HepG2 (cell line): ENCODE results near the gene MFSD2B. TPM values are rescaled to one million over a fixed set of nuclear protein-coding genes. Genes with fewer than 3 reads are reported as not detected.

Experiments
- BCL6 ChIP-seq: IDR thresholded peaks from 2 replicates; pipeline ENCODE4 v1.6.1; 2016; ENCODE audit warnings: missing genetic modification reagents, missing compliant biosample characterization
- BRCA1 ChIP-seq: sonication (generic); formaldehyde crosslinking; IDR thresholded peaks from 2 replicates; pipeline ENCODE4 v1.4.0; 2020; ENCODE audit warnings: missing genetic modification reagents
- EHMT2 ChIP-seq: fragments of 200-600 bp; sonication (generic); IDR thresholded peaks from 2 replicates; pipeline ENCODE4 v1.7.0; 2017; ENCODE audit warnings: antibody characterized with exemption, low read depth, low read length, borderline replicate concordance
- EP300 ChIP-seq, 3 experiments: sonication (generic) in 1 of 3; formaldehyde crosslinking in 1 of 3; IDR thresholded peaks; 2 replicates each; pipeline versions ENCODE4 v1.5.1 to v1.6.1; 2011 to 2020; ENCODE audit warnings: low read depth in 2 of 3, low read length in 2 of 3, borderline replicate concordance in 1 of 3, improper control_type of control experiment in 1 of 3, mild to moderate bottlenecking in 1 of 3, missing genetic modification reagents in 1 of 3, moderate library complexity in 1 of 3
- FLYWCH1 ChIP-seq: sonication (generic); formaldehyde crosslinking; IDR thresholded peaks from 2 replicates; pipeline ENCODE4 v1.8.1; 2023; ENCODE audit warnings: mild to moderate bottlenecking, missing genetic modification reagents
- MLLT10 ChIP-seq: sonication (generic); formaldehyde crosslinking; IDR thresholded peaks from 2 replicates; pipeline ENCODE4 v1.4.0; 2020; ENCODE audit warnings: missing genetic modification reagents
- SALL1 ChIP-seq: sonication (generic); formaldehyde crosslinking; IDR thresholded peaks from 2 replicates; pipeline ENCODE4 v1.8.0; 2022; ENCODE audit warnings: mild to moderate bottlenecking, missing genetic modification reagents
- SALL2 ChIP-seq: sonication (generic); formaldehyde crosslinking; IDR thresholded peaks from 2 replicates; pipeline ENCODE4 v1.8.1; 2023; ENCODE audit warnings: mild to moderate bottlenecking, missing genetic modification reagents, inconsistent platforms
- ZBTB7B ChIP-seq: sonication (generic); formaldehyde crosslinking; IDR thresholded peaks from 2 replicates; pipeline ENCODE4 v1.4.0; 2020; ENCODE audit warnings: missing genetic modification reagents
- ZMYM2 ChIP-seq: sonication (generic); formaldehyde crosslinking; IDR thresholded peaks from 2 replicates; pipeline ENCODE4 v1.8.0; 2022; ENCODE audit warnings: mild to moderate bottlenecking, missing genetic modification reagents
- ZNF367 ChIP-seq: sonication (generic); formaldehyde crosslinking; IDR thresholded peaks from 2 replicates; pipeline ENCODE4 v1.4.0; 2020; ENCODE audit warnings: missing genetic modification reagents, borderline replicate concordance
- ZNF547 ChIP-seq: sonication (generic); formaldehyde crosslinking; IDR thresholded peaks from 2 replicates; pipeline ENCODE4 v1.5.1; 2020; ENCODE audit warnings: mild to moderate bottlenecking, missing genetic modification reagents
- ZNF589 ChIP-seq: sonication (generic); formaldehyde crosslinking; conservative IDR thresholded peaks from 2 replicates; pipeline ENCODE4 v1.8.0; 2022; ENCODE audit warnings: mild to moderate bottlenecking, moderate library complexity, missing genetic modification reagents
- polyA plus RNA-seq, 8 experiments: library from polyadenylated mRNA; depleted of rRNA in 3 of 8; stranded (reverse) in 7 of 8; unstranded in 1 of 8; fragments of >200 nt; fragmentation: Illumina TruSeq in 4 of 8; extraction: Trizol in 4 of 8; gene quantifications; 2 replicates each; pipeline versions ENCODE4 v1.2.1 to v1.2.3, GENCODE V29; 2011 to 2016; ENCODE audit warnings: low read depth in 4 of 8, missing spikeins in 1 of 8, mixed read lengths in 1 of 8; ENCODE audit not compliant: insufficient read depth in 1 of 8
- total RNA-seq, 5 experiments: library from RNA; depleted of rRNA; stranded (reverse); fragments of >200 nt; fragmentation: Illumina TruSeq; extraction: Trizol; gene quantifications; 2 replicates each; pipeline ENCODE4 v1.2.3, GENCODE V29; 2016; ENCODE audit warnings: low read depth in 1 of 5
- TF ChIP-seq, protein P1 (sequence below): sonication (generic); formaldehyde crosslinking; IDR thresholded peaks from 2 replicates; pipeline ENCODE4 v1.5.0; 2020; ENCODE audit warnings: mild to moderate bottlenecking, missing genetic modification reagents, moderate library complexity
- TF ChIP-seq, protein P2 (sequence below): sonication (generic); formaldehyde crosslinking; IDR thresholded peaks from 2 replicates; pipeline ENCODE4 v1.5.0; 2020; ENCODE audit warnings: mild to moderate bottlenecking, missing genetic modification reagents
- TF ChIP-seq, protein P3 (sequence below), 2 experiments: sonication (generic) in 1 of 2; formaldehyde crosslinking in 1 of 2; IDR thresholded peaks; 2 replicates each; pipeline versions ENCODE4 v1.4.0 to v1.6.1; 2018 to 2020; ENCODE audit warnings: missing genetic modification reagents in 2 of 2, borderline replicate concordance in 1 of 2, low read depth in 1 of 2, mild to moderate bottlenecking in 1 of 2, missing biosample characterization in 1 of 2
- TF ChIP-seq, protein P4 (sequence below): sonication (generic); formaldehyde crosslinking; IDR thresholded peaks from 2 replicates; pipeline ENCODE4 v1.5.0; 2020; ENCODE audit warnings: mild to moderate bottlenecking, missing genetic modification reagents, borderline replicate concordance

MFSD2B gene
- total and polyA plus RNA-seq, 2 of the 13 experiments (the other 11 are each of a cell fraction or from before 2014, with no cell fraction given), result 0.21 to 0.93 TPM

DNA sequence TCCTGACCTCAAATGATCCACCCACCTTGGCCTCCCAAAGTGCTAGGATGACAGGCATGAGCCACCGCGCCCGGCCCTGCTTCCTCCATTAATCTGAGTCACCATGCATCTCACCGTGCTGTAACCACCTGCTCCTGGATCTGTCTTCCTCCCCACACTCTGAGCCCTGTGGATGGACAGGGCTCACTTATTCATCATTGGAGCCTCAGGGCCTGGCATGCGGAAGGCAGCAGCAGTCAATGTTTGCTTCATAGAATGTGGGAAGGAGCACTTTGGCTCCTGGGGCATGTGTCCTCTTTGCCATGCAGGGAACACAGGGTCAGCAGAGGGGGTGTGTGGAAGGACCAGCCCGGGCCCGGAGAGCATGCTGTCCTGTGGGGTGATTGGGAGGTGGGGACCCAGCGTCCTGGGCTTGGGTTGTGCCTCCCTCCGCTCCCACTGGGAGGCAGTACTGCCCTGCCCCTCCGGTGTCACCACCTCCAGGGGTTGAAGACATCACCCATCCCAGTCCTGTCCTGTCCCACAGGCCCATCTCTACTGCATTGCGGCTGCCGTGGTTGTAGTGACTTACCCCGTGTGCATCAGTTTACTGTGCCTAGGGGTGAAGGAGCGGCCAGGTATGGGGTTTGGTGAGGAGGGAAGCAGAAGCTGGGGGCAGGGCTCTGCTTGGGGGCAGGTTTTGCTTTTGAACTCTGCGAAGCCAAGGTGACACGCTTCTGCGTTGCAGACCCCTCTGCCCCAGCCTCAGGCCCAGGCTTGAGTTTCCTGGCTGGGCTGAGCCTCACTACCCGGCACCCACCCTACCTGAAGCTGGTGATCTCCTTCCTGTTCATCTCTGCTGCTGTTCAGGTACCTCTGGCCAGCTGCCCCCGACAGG, 11.5 kb downstream of the MFSD2B start (continued):
- TF ChIP-seq, protein P1, sequence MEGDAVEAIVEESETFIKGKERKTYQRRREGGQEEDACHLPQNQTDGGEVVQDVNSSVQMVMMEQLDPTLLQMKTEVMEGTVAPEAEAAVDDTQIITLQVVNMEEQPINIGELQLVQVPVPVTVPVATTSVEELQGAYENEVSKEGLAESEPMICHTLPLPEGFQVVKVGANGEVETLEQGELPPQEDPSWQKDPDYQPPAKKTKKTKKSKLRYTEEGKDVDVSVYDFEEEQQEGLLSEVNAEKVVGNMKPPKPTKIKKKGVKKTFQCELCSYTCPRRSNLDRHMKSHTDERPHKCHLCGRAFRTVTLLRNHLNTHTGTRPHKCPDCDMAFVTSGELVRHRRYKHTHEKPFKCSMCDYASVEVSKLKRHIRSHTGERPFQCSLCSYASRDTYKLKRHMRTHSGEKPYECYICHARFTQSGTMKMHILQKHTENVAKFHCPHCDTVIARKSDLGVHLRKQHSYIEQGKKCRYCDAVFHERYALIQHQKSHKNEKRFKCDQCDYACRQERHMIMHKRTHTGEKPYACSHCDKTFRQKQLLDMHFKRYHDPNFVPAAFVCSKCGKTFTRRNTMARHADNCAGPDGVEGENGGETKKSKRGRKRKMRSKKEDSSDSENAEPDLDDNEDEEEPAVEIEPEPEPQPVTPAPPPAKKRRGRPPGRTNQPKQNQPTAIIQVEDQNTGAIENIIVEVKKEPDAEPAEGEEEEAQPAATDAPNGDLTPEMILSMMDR (CRISPR knock-in tag), result peak; percentile 95
- TF ChIP-seq, protein P2, sequence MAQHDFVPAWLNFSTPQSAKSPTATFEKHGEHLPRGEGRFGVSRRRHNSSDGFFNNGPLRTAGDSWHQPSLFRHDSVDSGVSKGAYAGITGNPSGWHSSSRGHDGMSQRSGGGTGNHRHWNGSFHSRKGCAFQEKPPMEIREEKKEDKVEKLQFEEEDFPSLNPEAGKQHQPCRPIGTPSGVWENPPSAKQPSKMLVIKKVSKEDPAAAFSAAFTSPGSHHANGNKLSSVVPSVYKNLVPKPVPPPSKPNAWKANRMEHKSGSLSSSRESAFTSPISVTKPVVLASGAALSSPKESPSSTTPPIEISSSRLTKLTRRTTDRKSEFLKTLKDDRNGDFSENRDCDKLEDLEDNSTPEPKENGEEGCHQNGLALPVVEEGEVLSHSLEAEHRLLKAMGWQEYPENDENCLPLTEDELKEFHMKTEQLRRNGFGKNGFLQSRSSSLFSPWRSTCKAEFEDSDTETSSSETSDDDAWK, result no peak
- TF ChIP-seq EHMT2 (no peak), ZMYM2 (CRISPR knock-in tag) (no peak), EP300 (IDR thresholded peaks at IDR 0.05; ENCODE audit: low read depth in 2 of 2, low read length in 2 of 2) (no peak), EP300 (CRISPR knock-in tag; IDR thresholded peaks at IDR 0.05; ENCODE audit: borderline replicate concordance) (0 out of 2 replicates have a peak, but pooled peaks have one; percentile 8), SALL2 (CRISPR knock-in tag) (no peak), BCL6 (CRISPR knock-in tag) (no peak), ZNF367 (CRISPR knock-in tag) (no peak), BRCA1 (CRISPR knock-in tag) (no peak), ZNF589 (CRISPR knock-in tag) (no peak), FLYWCH1 (CRISPR knock-in tag) (no peak), MLLT10 (CRISPR knock-in tag) (no peak), SALL1 (CRISPR knock-in tag) (peak; percentile 25; the same call in 1 of the 2 replicates), ZNF547 (CRISPR knock-in tag) (0 out of 2 replicates have a peak, but pooled peaks have one; percentile 25), ZBTB7B (CRISPR knock-in tag) (no peak)
- TF ChIP-seq, protein P3, sequence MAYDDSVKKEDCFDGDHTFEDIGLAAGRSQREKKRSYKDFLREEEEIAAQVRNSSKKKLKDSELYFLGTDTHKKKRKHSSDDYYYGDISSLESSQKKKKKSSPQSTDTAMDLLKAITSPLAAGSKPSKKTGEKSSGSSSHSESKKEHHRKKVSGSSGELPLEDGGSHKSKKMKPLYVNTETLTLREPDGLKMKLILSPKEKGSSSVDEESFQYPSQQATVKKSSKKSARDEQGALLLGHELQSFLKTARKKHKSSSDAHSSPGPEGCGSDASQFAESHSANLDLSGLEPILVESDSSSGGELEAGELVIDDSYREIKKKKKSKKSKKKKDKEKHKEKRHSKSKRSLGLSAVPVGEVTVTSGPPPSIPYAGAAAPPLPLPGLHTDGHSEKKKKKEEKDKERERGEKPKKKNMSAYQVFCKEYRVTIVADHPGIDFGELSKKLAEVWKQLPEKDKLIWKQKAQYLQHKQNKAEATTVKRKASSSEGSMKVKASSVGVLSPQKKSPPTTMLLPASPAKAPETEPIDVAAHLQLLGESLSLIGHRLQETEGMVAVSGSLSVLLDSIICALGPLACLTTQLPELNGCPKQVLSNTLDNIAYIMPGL (CRISPR knock-in tag; IDR thresholded peaks at IDR 0.05; ENCODE audit: borderline replicate concordance in 1 of 2, low read depth in 1 of 2), result peak in 1 of 2 experiments; percentile 63; a peak in 1 of 4 replicates
- TF ChIP-seq, protein P4, sequence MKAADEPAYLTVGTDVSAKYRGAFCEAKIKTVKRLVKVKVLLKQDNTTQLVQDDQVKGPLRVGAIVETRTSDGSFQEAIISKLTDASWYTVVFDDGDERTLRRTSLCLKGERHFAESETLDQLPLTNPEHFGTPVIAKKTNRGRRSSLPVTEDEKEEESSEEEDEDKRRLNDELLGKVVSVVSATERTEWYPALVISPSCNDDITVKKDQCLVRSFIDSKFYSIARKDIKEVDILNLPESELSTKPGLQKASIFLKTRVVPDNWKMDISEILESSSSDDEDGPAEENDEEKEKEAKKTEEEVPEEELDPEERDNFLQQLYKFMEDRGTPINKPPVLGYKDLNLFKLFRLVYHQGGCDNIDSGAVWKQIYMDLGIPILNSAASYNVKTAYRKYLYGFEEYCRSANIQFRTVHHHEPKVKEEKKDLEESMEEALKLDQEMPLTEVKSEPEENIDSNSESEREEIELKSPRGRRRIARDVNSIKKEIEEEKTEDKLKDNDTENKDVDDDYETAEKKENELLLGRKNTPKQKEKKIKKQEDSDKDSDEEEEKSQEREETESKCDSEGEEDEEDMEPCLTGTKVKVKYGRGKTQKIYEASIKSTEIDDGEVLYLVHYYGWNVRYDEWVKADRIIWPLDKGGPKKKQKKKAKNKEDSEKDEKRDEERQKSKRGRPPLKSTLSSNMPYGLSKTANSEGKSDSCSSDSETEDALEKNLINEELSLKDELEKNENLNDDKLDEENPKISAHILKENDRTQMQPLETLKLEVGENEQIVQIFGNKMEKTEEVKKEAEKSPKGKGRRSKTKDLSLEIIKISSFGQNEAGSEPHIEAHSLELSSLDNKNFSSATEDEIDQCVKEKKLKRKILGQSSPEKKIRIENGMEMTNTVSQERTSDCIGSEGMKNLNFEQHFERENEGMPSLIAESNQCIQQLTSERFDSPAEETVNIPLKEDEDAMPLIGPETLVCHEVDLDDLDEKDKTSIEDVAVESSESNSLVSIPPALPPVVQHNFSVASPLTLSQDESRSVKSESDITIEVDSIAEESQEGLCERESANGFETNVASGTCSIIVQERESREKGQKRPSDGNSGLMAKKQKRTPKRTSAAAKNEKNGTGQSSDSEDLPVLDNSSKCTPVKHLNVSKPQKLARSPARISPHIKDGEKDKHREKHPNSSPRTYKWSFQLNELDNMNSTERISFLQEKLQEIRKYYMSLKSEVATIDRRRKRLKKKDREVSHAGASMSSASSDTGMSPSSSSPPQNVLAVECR, result no peak
